ENCODE results near the gene SCML1.

SCML1 gene, protein sequence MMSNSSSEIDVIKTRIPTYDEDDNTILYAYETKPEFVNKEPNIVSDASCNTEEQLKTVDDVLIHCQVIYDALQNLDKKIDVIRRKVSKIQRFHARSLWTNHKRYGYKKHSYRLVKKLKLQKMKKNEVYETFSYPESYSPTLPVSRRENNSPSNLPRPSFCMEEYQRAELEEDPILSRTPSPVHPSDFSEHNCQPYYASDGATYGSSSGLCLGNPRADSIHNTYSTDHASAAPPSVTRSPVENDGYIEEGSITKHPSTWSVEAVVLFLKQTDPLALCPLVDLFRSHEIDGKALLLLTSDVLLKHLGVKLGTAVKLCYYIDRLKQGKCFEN

DNA sequence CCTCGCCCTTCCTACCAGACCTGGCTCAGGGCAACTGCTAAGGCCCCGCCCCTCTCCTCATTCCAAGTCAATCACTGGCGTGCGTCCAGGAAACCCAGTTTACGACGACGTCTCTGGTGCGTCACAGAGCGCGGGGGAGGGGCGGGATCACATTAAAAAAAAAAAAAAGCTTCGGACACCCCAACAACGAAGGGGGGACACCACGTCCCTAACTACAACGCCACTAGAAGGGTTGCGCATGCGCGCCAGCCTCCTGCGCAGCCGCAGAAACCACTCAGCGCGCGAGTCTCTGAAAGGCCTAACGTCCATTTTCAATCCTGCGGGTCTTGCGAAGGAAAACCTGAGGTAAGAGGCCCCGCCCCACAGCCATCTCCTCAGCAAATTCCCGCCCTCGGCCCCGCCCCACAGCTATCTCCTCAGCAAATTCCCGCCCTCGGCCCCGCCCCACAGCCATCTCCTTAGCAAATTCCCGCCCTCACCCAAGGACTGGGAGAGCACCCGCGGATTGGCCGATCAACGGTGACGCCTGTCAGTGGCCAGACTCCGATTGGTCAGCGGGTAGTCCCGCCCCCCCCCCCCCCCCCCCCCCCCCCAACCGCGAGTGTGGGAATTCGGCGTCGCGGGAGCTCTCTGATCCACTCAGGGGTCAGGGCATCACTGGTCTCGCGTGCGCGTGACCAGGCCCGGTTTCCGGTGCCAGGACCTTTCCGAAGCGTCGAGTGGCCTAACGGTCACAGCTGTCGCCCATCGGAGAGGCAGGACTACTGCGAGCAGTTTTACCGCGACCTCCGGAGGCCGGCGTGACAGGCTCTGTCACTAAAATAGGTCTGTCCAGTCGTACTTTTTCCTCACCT is at the start of gene SCML1:
TSS of gene SCML1 (plus strand) at position 638 of the 854 bp plus-strand sequence. CDS start 6,694 bp downstream, outside the sequence.
- peak; percentile 81 for FAIRE-seq

DNA sequence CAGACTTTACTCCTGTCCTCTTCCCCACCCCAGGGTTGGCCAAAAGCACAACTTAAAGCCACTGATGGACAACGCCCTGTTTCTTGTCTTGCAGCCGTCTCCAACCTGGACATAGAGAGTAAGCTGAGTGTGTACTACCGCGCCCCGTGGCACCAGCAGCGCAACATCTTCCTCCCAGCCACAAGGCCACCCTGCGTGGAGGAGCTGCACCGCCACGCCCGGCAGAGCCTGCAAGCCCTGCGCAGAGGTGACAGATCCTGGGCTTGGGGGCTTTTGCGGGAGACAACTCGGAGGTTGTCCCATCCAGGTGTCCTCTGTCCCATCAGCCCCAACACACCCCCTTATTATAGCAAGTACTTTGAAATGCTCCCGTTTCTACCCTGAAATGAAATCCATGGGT is 49.6 kb upstream of the SCML1 start:
- no peak for DNase-seq (ENCODE audit: low spot score)
- no peak for FAIRE-seq

More for the DNA sequence above, at the start of gene SCML1:
- DNase-seq (ENCODE audit: low spot score), result peak; percentile 88

DNA sequence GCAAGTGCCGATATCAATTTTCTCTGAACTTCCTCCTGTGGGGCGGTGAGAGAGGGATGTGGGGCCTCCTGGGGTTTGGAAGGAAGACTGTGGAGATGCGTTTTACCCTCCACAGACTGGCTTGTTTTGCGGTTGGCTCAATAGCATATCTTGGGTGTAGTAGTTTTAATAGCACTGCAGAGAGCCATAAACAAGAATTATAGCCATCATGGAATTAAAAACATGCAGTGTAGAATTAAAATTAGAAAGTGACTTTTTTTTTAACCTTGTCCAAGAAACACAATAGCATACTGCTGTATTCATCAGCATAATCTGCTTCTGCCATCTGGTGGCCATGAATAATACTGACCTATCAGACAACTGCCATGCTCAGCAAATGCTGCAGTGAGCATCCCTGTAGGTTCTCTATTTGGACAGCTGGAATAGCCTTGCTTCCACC is 47.3 kb upstream of the SCML1 start:
- FAIRE-seq (peak; percentile 30), DNase-seq (ENCODE audit: low spot score) (peak; percentile 6)

DNA sequence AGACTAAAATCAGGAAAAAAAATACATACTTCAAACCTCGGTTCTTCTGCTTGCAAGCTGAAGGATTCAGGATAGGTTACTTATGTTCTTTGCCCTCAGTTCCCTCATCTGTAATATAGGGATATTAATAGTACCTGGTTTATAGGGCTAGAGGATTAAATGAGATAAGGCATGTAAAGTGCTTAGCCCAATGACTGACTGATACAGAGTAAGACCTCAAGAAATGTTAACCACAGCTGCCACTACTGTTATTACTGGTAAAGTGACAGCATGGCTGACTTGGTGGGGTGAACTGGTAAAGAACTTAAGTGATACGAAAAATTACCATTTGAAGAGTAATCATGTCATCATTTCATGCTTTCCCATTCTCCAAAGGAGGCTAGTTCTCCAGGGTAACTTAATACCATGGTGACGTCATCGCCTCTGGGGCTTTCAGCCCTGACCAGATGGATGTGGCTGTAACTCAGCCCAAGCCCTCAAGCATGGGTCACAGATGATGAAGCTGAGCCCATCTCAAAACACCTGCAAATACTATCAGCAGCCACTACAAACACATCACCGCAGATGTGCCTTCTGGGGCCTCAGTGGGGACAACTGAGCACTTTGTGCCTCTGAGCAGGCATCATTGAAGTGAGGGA is 44.5 kb upstream of the SCML1 start:
- DNase-seq (ENCODE audit: low spot score) (peak; percentile 7), FAIRE-seq (no peak)

DNA sequence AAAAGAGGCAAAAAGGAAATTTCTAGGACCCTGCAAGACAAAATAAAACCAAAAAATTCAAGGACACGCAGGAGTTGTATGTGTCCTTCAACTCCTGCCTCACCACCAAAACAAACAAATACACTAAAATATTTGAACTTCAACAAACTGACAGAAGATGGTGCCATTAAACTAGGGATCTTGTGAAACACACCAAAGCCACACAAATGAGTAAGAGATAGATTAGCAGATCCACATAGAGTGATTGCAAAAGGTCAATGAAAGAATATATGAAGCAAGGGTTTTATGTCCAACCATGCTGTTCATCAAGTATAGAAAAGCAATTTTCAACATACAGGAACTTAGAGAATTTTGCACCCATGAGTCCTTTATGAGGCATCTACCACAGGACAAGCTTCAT is 40.1 kb upstream of the SCML1 start:
- FAIRE-seq (no peak), DNase-seq (ENCODE audit: low spot score) (no peak)

DNA sequence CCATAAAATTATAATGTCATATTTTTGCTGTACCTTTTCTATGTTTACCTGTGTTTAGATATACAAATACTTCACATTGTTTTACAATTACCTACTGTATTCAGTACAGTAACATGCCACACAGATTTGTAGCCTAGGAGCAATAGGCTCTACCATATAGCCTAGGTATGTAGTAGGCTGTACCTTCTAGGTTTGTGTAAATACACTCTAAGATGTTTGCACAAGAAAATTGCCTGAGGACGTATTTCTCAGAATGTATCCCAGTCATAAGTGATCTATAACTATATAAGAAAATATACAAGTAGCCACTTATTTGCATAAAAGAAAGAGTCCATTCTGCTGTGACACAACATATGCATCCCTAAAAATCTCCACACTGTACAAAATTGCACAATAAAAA is 36.3 kb upstream of the SCML1 start:
- DNase-seq (ENCODE audit: low spot score), result no peak
- FAIRE-seq, result no peak

DNA sequence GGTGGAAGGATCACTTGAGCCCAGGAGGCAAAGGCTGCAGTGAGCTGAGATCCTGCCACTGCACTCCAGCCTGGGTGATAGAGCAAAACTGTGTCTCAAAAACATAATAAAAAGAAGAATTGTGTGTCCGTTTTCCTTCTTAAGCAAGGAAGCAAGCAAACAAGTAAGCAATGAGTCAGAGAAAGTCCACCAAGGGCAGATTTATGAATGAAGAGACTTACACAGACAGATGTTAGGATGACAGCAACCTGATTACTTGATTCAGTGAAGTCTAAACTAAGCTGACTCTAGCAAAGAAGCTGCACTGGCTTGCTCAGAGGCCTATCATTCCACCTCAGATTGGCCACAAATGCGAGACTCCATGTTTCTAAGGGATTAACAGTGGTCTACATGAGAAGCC is 34.1 kb upstream of the SCML1 start:
- FAIRE-seq, result no peak

DNA sequence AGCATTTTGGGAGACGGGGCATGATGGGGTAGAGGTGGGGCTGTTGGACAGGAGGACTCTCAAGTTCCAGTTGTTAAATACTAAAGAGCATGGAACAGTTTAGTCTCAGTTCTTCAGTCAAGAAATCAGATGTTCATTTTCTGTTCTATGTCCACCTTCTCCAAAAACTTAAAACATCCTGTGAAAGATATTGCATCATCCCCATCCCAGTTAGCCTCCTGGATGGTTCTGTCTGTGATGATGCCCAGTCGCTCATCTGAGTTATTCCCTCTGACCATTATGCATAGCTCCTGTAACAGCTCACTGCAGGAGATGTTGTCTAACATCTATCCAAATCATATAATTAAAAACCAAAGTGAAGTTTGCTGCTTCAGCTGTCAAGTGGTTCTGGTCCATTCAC is 32.1 kb upstream of the SCML1 start:
- FAIRE-seq (no peak), DNase-seq (ENCODE audit: low spot score) (no peak)

More for the DNA sequence above, 34.1 kb upstream of the SCML1 start:
- DNase-seq (ENCODE audit: low spot score), result no peak

DNA sequence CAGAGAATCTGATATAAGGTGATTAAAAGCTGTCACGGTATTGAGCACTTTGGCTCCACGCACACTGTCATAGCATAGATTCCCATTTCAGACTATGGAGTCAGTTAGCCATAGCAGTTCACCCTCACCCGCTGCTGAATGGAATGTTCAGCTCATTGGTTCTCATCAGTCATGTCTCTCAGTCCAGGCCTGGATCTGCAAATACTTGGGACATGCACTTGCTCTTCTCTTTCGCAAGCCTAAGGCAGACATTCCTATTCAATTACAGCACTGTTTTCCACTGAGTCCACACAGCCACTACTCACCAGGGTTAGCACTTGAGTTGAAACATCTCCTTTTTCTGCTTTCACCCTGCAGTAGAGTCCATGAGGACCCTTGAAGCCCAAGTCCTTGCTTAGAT is 30.6 kb upstream of the SCML1 start:
- no peak for FAIRE-seq
- DNase-seq (ENCODE audit: low spot score), result peak; percentile 38

DNA sequence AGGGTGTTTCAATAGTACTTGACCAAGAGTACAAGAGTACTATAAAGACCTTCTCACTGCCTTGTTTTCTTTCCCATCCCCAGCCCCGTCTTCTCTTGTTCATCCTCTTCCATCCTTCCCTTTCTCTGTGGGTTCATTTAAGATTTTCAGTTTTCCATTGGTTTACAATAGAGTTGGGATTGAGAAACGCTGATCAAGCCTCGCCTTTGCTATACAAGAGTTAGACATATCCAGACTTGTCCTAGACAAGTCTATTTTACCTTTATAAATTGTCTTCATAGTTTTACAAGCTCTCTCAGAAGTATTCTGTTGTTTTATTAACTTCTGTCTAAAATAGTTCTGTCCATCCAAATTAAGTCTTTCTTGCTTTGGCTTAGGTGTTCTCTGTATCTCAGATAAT is 29.6 kb upstream of the SCML1 start:
- no peak for FAIRE-seq

DNA sequence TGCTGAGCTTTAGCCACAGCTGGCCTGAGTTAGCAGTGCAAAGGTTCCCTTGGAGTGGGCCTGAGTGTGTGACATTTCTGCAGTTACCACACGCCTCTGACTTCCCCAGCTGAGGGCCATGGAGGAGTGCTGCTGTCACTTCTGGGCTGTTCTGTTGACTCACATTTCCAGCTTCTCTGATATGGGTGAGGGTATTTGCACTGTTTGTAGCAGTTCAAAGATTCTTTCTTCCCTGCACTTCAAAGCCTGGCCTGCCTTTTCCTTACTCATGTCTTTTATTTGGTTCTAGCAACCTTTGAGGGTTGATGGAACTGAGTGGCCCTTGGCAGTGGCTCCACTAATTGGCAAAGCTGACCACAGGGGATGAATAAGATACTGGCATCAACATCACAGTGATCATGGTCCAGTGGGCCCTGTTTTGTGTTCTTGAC is 26.4 kb upstream of the SCML1 start:
- no peak for DNase-seq (ENCODE audit: low spot score)
- no peak for FAIRE-seq

More for the DNA sequence above, 29.6 kb upstream of the SCML1 start:
- no peak for DNase-seq (ENCODE audit: low spot score)

DNA sequence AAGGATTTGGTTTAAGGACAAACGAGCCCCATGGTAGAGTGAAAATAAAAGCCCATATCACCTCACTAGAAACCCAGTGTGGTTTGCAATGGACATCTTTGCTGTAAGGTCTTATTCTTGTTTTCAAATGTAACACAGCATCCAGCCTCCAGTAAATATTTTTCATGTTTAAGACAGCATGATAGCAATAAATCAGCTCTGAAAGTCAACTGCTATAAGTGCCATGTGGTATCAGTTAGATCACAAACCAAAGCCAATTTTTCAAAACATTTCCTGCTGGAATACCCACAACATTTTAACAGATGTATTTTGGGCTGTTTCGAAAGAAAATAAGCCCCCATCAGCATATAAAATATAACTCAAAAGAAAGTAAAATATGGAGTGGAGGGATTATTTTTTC is 24.0 kb upstream of the SCML1 start:
- FAIRE-seq (no peak), DNase-seq (ENCODE audit: low spot score) (no peak)

DNA sequence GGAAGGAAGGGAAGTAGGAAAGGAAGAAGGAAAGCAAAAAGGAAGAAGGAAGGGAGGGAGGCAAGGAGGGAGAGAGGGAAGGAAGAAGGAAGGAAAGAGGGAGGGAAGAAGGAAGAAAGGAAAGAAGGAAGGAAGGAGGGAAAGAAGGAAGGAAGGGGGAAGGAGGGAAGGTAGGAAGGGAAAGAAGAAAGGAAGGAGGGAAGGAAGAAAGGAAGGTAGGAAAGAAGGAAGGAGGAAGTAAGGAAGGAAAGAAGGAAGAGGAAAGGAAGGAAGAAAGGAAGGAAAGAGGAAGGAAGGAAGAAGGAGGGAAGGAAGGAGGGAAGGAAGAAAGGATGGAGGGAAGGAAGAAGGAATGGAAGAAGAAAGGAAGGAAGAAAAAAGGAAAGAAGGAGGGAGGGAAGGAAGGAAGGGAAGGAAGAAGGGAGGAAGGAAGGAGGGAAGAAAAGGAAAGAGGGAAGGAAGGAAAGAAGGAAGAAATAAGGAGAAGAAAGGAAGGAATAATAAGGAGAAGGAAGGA is 18.6 kb upstream of the SCML1 start:
- DNase-seq (ENCODE audit: low spot score) (no peak), FAIRE-seq (no peak)

DNA sequence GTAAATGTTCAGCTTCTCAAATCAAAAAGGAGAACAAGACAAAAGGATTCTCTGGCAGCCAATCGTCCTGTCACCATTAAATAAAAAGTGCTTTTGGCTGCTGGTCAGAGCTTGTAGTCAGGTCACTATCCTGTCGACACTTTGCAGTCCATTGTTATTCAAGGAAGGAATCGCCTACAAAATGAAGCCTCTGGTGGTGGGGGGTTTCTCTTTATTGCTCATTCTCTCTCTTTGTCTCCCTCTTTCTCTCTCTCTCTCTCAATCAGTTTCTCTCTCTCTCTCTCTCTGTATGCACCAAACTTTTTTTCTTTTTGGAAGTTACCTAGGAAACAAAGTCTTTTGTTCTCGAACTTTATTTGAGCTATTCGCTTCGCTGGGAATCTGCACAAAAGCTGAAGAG is 17.6 kb upstream of the SCML1 start:
- no peak for FAIRE-seq

DNA sequence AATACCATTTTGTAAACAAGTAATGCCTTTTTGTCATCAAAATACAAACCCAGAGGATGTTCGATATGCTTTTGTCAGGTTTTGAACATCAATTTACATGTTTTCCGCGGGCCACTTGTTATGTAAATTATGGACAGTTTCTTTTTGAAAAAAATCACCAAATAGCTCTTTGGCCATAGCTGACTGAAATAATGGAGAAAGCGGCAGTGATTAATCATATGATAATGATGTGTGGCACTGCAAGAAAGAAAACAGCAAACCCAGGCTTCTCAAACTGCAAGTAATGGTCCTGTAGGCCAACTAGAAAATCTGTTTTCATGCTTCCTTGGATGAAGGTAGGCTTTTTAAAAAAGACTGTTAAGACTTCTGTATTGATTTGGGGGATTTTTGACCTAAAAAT is 15.6 kb upstream of the SCML1 start:
- DNase-seq (ENCODE audit: low spot score) (no peak), FAIRE-seq (no peak)

More for the DNA sequence above, 17.6 kb upstream of the SCML1 start:
- DNase-seq (ENCODE audit: low spot score), result no peak

DNA sequence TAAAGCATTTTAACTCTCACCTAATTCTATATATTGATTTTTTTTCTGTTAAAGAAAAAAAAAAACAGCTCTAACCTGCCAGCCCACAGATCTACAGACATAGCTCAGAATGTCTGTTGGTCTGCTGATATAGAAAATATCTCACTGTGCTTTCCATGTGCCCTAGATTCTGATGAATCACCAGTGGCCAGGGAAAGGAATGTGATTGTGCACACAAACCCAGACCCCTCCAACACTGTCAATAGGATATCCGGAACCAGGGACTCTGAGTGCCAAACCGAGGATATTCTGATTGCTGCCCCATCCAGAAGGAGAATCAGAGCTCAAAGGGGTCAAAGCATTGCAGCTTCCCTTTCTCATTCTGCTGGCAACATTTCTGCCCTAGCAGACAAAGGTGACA is 12.1 kb upstream of the SCML1 start:
- DNase-seq (ENCODE audit: low spot score) (no peak), FAIRE-seq (no peak)

DNA sequence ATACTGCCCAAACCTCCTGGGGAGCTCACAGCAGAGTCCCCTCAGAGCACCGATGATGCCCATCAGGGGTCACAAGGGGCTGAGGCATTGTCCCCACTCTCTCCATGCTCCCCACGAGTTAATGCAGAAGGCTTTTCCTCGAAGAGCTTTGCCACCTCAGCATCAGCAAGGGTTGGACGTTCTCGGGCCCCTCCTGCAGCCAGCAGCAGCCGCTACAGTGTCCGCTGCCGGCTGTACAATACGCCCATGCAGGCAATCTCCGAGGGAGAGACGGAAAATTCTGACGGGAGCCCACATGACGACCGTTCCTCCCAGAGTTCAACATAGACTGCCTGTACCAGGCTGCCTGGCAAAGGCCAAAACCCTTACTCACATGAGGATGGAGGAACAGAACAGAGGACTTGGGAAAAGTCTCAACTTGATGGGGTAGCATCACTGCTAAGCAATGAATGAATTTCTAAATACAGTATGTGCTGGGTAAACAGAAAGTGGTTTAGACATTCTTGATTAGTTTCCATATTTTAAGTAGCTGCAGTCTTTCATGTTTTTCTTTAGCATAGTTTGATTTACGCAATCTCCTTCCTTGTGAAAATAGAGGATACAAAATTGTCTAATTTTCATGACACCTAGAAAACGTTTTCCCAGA is 5.0 kb upstream of the SCML1 start:
- FAIRE-seq, result no peak
- no peak for DNase-seq (ENCODE audit: low spot score)

DNA sequence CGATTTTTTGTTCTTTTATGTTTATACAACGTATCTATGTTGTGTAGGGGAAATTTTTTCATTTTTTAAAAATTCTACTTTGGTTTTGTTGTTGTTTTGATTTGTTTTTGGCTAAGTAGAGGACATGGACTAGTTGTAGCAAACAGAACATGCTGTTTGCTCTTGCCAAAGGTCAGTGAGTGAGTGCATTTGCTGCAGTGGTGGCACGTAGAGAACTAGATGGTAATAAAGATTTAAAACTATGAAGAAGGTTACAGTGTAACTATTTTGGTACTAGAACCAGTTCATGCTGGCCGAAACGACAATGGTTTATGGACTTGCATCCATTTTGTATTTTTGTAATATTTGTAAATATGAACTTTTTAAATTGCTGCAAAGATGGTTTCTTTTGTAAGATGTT is 1.9 kb upstream of the SCML1 start:
- FAIRE-seq (no peak), DNase-seq (ENCODE audit: low spot score) (no peak)

DNA sequence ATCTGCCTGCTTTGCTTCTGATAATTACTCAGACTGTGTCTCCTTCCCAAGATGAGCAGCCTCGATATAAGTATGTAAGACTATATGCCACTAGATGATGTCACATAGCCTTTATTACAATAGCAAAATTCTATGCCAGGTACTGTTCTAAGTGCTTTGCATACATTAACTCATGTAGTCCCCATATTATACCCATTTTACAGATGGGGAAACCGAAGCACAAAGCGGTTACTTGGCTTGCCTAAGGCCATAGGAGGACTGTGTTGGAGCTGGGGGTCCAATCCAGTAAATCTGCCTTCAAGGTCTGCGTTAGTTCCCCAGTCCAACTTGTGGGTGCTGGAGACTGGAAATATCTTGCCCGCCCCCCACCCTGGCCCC is 826 bp upstream of the SCML1 start:
- DNase-seq (ENCODE audit: low spot score), result no peak
- no peak for FAIRE-seq

DNA sequence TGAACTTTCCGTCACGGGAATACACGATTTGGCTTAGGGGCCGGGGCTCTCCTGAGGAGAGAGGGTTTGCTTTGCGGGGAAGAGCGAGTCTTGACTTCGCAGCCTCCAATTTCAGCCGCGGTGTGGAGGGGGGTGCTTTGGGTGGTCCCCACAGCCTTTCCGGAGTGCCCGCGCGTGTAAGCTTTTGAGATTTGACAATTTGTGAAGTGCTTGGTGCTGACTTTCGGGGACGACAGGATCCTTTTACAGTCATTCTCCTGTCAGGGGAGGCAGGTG is 355 bp downstream of the SCML1 start:
- DNase-seq (ENCODE audit: low spot score), result no peak
- no peak for FAIRE-seq

DNA sequence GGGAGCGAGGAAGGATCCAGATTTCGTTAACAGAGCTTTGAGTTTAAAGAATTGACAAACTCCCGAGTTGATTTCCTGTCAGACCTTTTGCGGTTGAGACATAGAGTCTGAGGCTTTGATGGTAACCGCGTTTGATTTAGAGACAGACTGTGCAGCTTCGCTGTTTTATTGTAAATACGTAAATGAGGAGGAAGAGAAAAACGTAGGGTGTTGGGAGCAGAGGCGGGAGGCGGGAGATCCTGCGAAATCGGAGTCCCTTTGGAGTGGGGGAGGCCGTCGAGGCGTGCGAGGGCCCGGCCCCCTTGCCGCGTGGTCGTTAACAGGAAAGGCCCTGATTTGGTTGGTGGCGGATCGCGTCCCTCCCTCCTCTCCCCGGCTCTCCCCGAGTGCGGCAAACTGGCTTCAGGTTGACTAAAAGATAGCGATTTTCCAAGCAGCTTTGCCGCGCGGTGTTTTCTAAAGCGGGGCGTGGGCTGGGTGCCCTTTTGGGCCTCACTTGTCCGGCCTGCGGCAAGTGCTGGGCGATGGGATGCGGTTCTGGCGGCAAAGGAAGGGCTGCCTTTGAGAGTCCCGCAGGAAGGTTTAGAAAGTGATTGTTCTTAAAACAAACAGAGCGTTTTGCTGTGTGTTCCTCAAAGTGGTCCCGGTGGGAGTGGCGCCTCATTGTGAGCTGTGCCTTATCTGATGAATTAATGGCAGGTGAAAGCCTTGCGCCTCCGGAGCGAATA is 857 bp downstream of the SCML1 start:
- peak; percentile 65 for FAIRE-seq
- peak; percentile 17 for DNase-seq (ENCODE audit: low spot score)
